Spleen (tissue), 11 donors: Measurements from ENCODE around the gene MYLK. TPM values are rescaled to one million over a fixed set of nuclear protein-coding genes. Genes with fewer than 3 reads are reported as not detected.

Experiments used
- DNase-seq: peaks from one replicate; pipeline ENCODE4 v3.0.0-alpha.2; 2020
- H3K27ac ChIP-seq, 8 donors: fragments of 200-600 bp; sonication (generic) in 7 of 8; 1 replicate in 4 of 8; 2 replicates in 4 of 8; pipeline versions ENCODE4 v1.5.0 to v1.8.0; 2016 to 2021; ENCODE audit warnings: inconsistent platforms in 4 of 8, mild to moderate bottlenecking in 4 of 8, moderate library complexity in 1 of 8
- H3K27me3 ChIP-seq, 7 donors: fragments of 200-600 bp; sonication (generic) in 6 of 7; replicated peaks in 1 of 7; 1 replicate in 4 of 7; 2 replicates in 3 of 7; pipeline versions ENCODE4 v1.5.0 to v1.8.0; 2016 to 2021; ENCODE audit warnings: inconsistent platforms in 3 of 7, mild to moderate bottlenecking in 1 of 7
- H3K36me3 ChIP-seq, 6 donors: fragments of 200-600 bp; sonication (generic) in 5 of 6; 1 replicate in 4 of 6; 2 replicates in 2 of 6; pipeline versions ENCODE4 v1.5.0 to v1.8.0; 2016 to 2021; ENCODE audit warnings: inconsistent platforms in 2 of 6
- H3K4me1 ChIP-seq, 6 donors: fragments of 200-600 bp; sonication (generic) in 5 of 6; 1 replicate in 3 of 6; 2 replicates in 3 of 6; pipeline versions ENCODE4 v1.5.0 to v1.8.0; 2016 to 2021; ENCODE audit warnings: inconsistent platforms in 3 of 6
- H3K4me3 ChIP-seq, 8 donors: fragments of 200-600 bp; sonication (generic) in 7 of 8; 1 replicate in 4 of 8; 2 replicates in 4 of 8; pipeline versions ENCODE4 v1.5.0 to v1.8.0; 2016 to 2021; ENCODE audit warnings: inconsistent platforms in 4 of 8, mild to moderate bottlenecking in 4 of 8, moderate library complexity in 2 of 8
- H3K9me3 ChIP-seq, 8 donors: fragments of 200-600 bp; sonication (generic) in 7 of 8; 1 replicate in 4 of 8; 2 replicates in 4 of 8; pipeline versions ENCODE4 v1.5.0 to v1.8.0; 2016 to 2021; ENCODE audit warnings: inconsistent platforms in 4 of 8
- POLR2A ChIP-seq, 3 donors: fragments of 450-650 bp; IDR thresholded peaks; one replicate each; pipeline ENCODE4 v1.5.1; 2017; ENCODE audit warnings: antibody characterized with exemption in 3 of 3, mild to moderate bottlenecking in 1 of 3
- POLR2AphosphoS5 ChIP-seq, 3 donors: sonication (generic); formaldehyde crosslinking; IDR thresholded peaks; one replicate each; pipeline ENCODE4 v1.5.1; 2017; ENCODE audit warnings: antibody characterized with exemption in 3 of 3
- WGBS, 5 donors: extraction: QIAGEN DNeasy Blood & Tissue Kit in 3 of 5; methylation state at CpG; one replicate each; pipeline versions ENCODE4 v1.1.5 to v1.1.7; 2013 to 2018; 5-methylcytosine and 5-hydroxymethylcytosine counted together
- intact Hi-C: fragments of 100-400 bp; cut with DNase I; formaldehyde crosslinking; loops from one replicate; pipeline ENCODE4 v1.15.0; 2023; ENCODE audit warnings: low total_unique reads
- polyA plus RNA-seq, 3 donors: library from polyadenylated mRNA; stranded (reverse); fragments of 200-250 nt; gene quantifications; one replicate each; pipeline ENCODE4 v1.2.1, GENCODE V29; 2013
- total RNA-seq, 7 donors: library from RNA; depleted of rRNA in 3 of 7; stranded (reverse); fragments of >200 nt in 3 of 7; fragmentation: NEBNext Ultra II Directional in 4 of 7; extraction: Animal tissue kit (Norgen Biotek cat#: 25700) in 4 of 7; gene quantifications; one replicate each; pipeline versions ENCODE4 v1.1.0 to v1.2.1, GENCODE V29; 2016 to 2021
- TF ChIP-seq, protein P1 (sequence below), 11 experiments: fragments of 200-600 bp in 7 of 11; fragments of 450-650 bp in 4 of 11; sonication (generic) in 4 of 11; IDR thresholded peaks in 8 of 11; conservative IDR thresholded peaks in 3 of 11; 1 replicate in 7 of 11; 2 replicates in 4 of 11; pipeline versions ENCODE4 v1.4.0 to v1.8.0; 2016 to 2021; ENCODE audit warnings: antibody characterized with exemption in 11 of 11, inconsistent platforms in 4 of 11, mild to moderate bottlenecking in 1 of 11
- donor health status: healthy with polysubstance abuse.
- donor health status: DM: no; HTN: no; CAD: no; lungs with moderate emphysema.
- donor health status: DM: no; HTN: no; CAD: no.
- donor health status: Bipolar disorder and iron deficiency.
- donor health status: healthy.
- donor health status: DM: no; HTN: no; CAD: no.
- donor health status: DM: yes; HTN: yes; CAD: no.

The MYLK gene
- total and polyA plus RNA-seq, 10 donors, result 11.1 to 343 (median 154) TPM

DNA sequence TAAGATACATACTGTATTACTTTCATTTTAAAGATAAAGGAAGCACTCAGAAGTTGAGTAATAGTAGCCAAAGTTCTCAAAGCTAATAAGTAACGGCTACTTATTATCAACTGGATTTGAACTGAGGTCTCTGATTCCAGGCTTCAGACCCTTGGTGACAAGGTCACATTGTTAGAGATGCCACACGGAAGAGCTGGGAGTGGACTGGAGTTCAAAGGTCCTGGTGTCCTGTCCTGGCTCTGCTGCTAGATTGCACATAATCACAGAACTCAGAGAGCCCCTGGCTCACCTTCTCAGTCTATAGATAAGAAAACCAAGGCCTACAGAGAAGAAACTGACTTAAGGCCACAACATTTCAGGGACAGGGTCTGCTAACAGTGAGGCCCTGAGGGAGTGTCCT, 75.3 kb downstream of the MYLK start:
- no peaks in the 10 kb centered on the region for H3K9me3 ChIP-seq
- intact Hi-C loops, result no loop called here
- H3K36me3 ChIP-seq, result no peaks in the 10 kb centered on the region
- 66 to 79% (median 77%) methylated on average over 2 of the region's 2 CpGs for WGBS, 5 donors
- H3K4me3 ChIP-seq, result no peak overlapping the region
- H3K27ac ChIP-seq, result no peak overlapping the region
- no peaks in the 10 kb centered on the region for H3K27me3 ChIP-seq
- peaks cover 0 to 13% (median 0%) of the 10 kb centered on the region in 6 donors for H3K4me1 ChIP-seq
- no peak for DNase-seq
- TF ChIP-seq POLR2A (IDR thresholded peaks at IDR 0.05) (no peak), POLR2AphosphoS5 (IDR thresholded peaks at IDR 0.05) (no peak)
- TF ChIP-seq, protein P1, sequence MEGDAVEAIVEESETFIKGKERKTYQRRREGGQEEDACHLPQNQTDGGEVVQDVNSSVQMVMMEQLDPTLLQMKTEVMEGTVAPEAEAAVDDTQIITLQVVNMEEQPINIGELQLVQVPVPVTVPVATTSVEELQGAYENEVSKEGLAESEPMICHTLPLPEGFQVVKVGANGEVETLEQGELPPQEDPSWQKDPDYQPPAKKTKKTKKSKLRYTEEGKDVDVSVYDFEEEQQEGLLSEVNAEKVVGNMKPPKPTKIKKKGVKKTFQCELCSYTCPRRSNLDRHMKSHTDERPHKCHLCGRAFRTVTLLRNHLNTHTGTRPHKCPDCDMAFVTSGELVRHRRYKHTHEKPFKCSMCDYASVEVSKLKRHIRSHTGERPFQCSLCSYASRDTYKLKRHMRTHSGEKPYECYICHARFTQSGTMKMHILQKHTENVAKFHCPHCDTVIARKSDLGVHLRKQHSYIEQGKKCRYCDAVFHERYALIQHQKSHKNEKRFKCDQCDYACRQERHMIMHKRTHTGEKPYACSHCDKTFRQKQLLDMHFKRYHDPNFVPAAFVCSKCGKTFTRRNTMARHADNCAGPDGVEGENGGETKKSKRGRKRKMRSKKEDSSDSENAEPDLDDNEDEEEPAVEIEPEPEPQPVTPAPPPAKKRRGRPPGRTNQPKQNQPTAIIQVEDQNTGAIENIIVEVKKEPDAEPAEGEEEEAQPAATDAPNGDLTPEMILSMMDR (IDR thresholded peaks at IDR 0.05 in 8 of 11, conservative IDR thresholded peaks at IDR 0.05 in 3 of 11), result no peak

DNA sequence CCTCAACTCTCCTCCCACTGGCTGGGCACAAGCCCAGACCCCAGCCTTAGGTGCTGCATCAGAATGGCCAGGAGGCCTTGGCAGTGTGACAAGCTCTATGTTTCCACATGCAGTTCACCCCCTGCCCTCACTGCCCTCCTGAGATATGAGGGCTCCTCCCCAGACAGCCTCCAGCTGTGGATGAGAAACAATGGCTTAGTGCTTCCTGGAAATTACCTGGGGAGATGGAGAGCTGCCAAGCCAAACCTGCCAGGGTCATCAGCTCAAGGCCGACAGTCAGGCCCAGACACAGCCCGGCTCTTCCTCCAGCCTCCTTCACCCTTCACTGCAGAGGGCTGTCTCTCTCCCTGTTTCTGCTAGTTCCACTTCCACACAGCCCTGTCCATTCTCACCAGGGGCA, 76.3 kb downstream of the MYLK start:
- intact Hi-C loops, result no loop called here
- H3K9me3 ChIP-seq, result no peaks in the 10 kb centered on the region
- DNase-seq, result no peak
- WGBS, 5 donors, result 70 to 86% (median 71%) methylated on average over 2 of the region's 2 CpGs
- H3K4me1 ChIP-seq, result peaks cover 0 to 13% (median 0%) of the 10 kb centered on the region in 6 donors
- no peaks in the 10 kb centered on the region for H3K27me3 ChIP-seq
- H3K4me3 ChIP-seq, result no peak overlapping the region
- TF ChIP-seq POLR2A (IDR thresholded peaks at IDR 0.05) (no peak), POLR2AphosphoS5 (IDR thresholded peaks at IDR 0.05) (no peak)
- TF ChIP-seq, protein P1 (IDR thresholded peaks at IDR 0.05 in 8 of 11, conservative IDR thresholded peaks at IDR 0.05 in 3 of 11), result no peak
- no peak overlapping the region for H3K27ac ChIP-seq
- H3K36me3 ChIP-seq, result no peaks in the 10 kb centered on the region

DNA sequence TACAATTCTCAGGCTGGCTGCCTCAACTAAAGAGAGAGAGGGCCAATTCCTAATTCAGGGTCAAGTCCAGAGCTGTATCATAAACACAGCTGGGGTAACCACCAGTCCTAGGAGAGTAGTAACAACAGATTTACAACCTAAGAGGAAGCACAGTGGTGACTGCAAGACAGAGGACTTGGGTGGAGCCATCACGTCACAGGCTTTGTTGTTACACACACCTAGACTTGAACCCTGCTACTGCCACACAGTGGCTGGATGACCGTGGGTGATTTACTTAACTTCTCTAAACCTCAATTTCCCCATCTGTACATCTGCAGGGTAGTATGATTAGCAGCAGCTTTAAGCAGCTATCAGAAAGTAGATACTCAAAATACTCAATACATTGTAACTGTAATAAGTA, 78.6 kb downstream of the MYLK start:
- WGBS, 5 donors, result 56 to 85% (median 67%) methylated on average over 2 of the region's 2 CpGs
- Histone ChIP-seq H3K9me3 (no peaks in the 10 kb centered on the region), H3K36me3 (no peaks in the 10 kb centered on the region), H3K27ac (no peak overlapping the region), H3K4me1 (peaks cover 0 to 13% (median 0%) of the 10 kb centered on the region in 6 donors), H3K4me3 (no peak overlapping the region), H3K27me3 (no peaks in the 10 kb centered on the region)
- TF ChIP-seq, protein P1 (IDR thresholded peaks at IDR 0.05 in 8 of 11, conservative IDR thresholded peaks at IDR 0.05 in 3 of 11), result no peak
- no peak for TF ChIP-seq POLR2AphosphoS5 (IDR thresholded peaks at IDR 0.05)
- TF ChIP-seq POLR2A (IDR thresholded peaks at IDR 0.05), result no peak
- no peak for DNase-seq
- intact Hi-C loops, result no loop called here

DNA sequence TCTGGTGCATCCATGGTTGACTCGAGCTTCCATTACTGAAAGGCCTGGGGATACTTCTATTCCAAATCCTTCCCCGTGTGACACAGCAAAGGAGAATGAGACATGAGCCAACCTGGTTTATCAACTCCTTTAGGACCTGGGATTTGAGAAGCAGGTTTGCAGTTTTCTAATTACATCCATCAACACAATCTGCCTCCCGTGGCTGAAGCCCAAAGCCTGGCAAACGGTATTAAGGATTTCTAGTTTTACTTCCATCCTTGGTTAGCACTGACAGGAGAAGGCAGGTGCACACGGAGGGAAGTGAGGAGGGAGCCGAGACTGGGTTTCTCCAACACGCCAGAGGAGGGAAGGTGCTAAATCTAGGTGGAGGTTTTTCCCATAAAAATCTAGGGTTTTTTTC, 79.0 kb downstream of the MYLK start:
- Histone ChIP-seq H3K36me3 (no peaks in the 10 kb centered on the region), H3K27me3 (no peaks in the 10 kb centered on the region), H3K4me1 (peaks cover 0 to 13% (median 0%) of the 10 kb centered on the region in 6 donors), H3K27ac (no peak overlapping the region), H3K9me3 (no peaks in the 10 kb centered on the region), H3K4me3 (no peak overlapping the region)
- TF ChIP-seq, protein P1 (IDR thresholded peaks at IDR 0.05 in 8 of 11, conservative IDR thresholded peaks at IDR 0.05 in 3 of 11), result no peak
- TF ChIP-seq POLR2AphosphoS5 (IDR thresholded peaks at IDR 0.05) (no peak), POLR2A (IDR thresholded peaks at IDR 0.05) (no peak)
- WGBS, 5 donors, result 85 to 91% (median 89%) methylated on average over 7 of the region's 7 CpGs
- no peak for DNase-seq
- intact Hi-C loops, result no loop called here
